Mucosa of descending colon (tissue), 3 donors: ENCODE measurements around the gene GDPD3. TPM values are rescaled to one million over a fixed set of nuclear protein-coding genes. Genes with fewer than 3 reads are reported as not detected.
A peak's percentile ranks its signal among the peaks of the same experiment; 100 is the strongest.

Experiments used
- ATAC-seq: fragments of 200-7000 bp; cut with Tn5 transposase; one replicate; pipeline ENCODE4 v1.9.1; 2020; ENCODE audit warnings: mild to moderate bottlenecking, moderate library complexity
- DNase-seq, 3 donors: peaks; one replicate each; pipeline ENCODE4 v3.0.0-alpha.2; 2020
- H3K36me3 ChIP-seq: fragments of 200-600 bp; one replicate; pipeline ENCODE4 v1.8.0; 2021; ENCODE audit warnings: low read depth, mild to moderate bottlenecking
- H3K4me1 ChIP-seq: fragments of 200-600 bp; one replicate; pipeline ENCODE4 v1.8.0; 2021; ENCODE audit warnings: low read depth, mild to moderate bottlenecking
- H3K4me3 ChIP-seq: fragments of 200-600 bp; one replicate; pipeline ENCODE4 v1.8.0; 2021; ENCODE audit warnings: mild to moderate bottlenecking
- H3K9me3 ChIP-seq: fragments of 200-600 bp; one replicate; pipeline ENCODE4 v1.8.0; 2021; ENCODE audit warnings: mild to moderate bottlenecking
- CTCF ChIP-seq: fragments of 200-600 bp; IDR thresholded peaks from one replicate; pipeline ENCODE4 v1.8.0; 2022; ENCODE audit warnings: antibody characterized with exemption, mild to moderate bottlenecking
- intact Hi-C, 2 donors: fragments of 100-400 bp; cut with DNase I in 1 of 2; cut with micrococcal nuclease in 1 of 2; formaldehyde crosslinking; loops; one replicate each; pipeline versions ENCODE4 v1.11.0 to v1.11.1; 2022; cut with DNase I, micrococcal nuclease
- total RNA-seq, 3 donors: library from RNA; stranded (reverse); fragmentation: NEBNext Ultra II Directional in 2 of 3; extraction: Animal tissue kit (Norgen Biotek cat#: 25700) in 2 of 3; gene quantifications; one replicate each; pipeline versions ENCODE4 v1.2.1 to v1.2.4, GENCODE V29; 2021 to 2023
- donor health status: DM: no; HTN: no; CAD: no; lungs with moderate emphysema.
- donor health status: DM: no; HTN: no; CAD: no.
- donor health status: DM: no; HTN: yes; CAD: no.

Gene GDPD3
- total RNA-seq, 3 donors from 2014 or later, result 29.6 to 75.3 (median 51.7) TPM

- no peaks in the 10 kb centered on the region for H3K36me3 ChIP-seq
- peaks cover 21% of the 10 kb centered on the region for H3K4me1 ChIP-seq
- intact Hi-C loops, result no loop called here
- no peaks in the 10 kb centered on the region for H3K9me3 ChIP-seq
- TF ChIP-seq CTCF, result no peak
- DNase-seq, result no peak
- ATAC-seq, result no peak
- H3K4me3 ChIP-seq, result no peak overlapping the region
These were observed 34.6 kb downstream of the GDPD3 start for GRCh38 chr16:30078744-30079143.

GRCh38 chr16:30077656-30078055 is 35.7 kb downstream of the GDPD3 start:
- Histone ChIP-seq H3K36me3 (no peaks in the 10 kb centered on the region), H3K4me3 (no peak overlapping the region), H3K4me1 (peaks cover 21% of the 10 kb centered on the region), H3K9me3 (no peaks in the 10 kb centered on the region)
- no peak for TF ChIP-seq CTCF
- intact Hi-C loops, result no loop called here
- no peak for ATAC-seq
- DNase-seq, result peak in 1 of 3 donors; percentile 42

- H3K4me1 ChIP-seq, result peaks cover 21% of the 10 kb centered on the region
- no peaks in the 10 kb centered on the region for H3K9me3 ChIP-seq
- ATAC-seq (peak; percentile 49), DNase-seq (peak; percentile 31 to 67 (median 62))
- intact Hi-C loops, result no loop called here
- no peaks in the 10 kb centered on the region for H3K36me3 ChIP-seq
- no peak for TF ChIP-seq CTCF
- peak overlapping the region; percentile 96 for H3K4me3 ChIP-seq
These were observed 37.0 kb downstream of the GDPD3 start for GRCh38 chr16:30076276-30076791.

- H3K36me3 ChIP-seq, result peaks cover 5% of the 10 kb centered on the region
- H3K4me3 ChIP-seq, result peak within 1 kb of the TSS; percentile 96
- no peak for TF ChIP-seq CTCF
- intact Hi-C loops, result no loop called here
- no peaks in the 10 kb centered on the region for H3K9me3 ChIP-seq
- ATAC-seq (peak; percentile 97), DNase-seq (peak; percentile 94 to 95 (median 94))
- peaks cover 21% of the 10 kb centered on the region for H3K4me1 ChIP-seq
These were observed 37.6 kb downstream of the GDPD3 start, which contains the start of gene PPP4C for GRCh38 chr16:30075503-30076275. PPP4C (plus strand) TSS chr16:30075994; CDS start chr16:30076378, 384 bp downstream.

- ATAC-seq (no peak), DNase-seq (no peak)
- Histone ChIP-seq H3K4me1 (peaks cover 35% of the 10 kb centered on the region), H3K9me3 (no peaks in the 10 kb centered on the region), H3K36me3 (peaks cover 20% of the 10 kb centered on the region), H3K4me3 (no peak overlapping the region)
- intact Hi-C loops, result no loop called here
- no peak for TF ChIP-seq CTCF
These were observed 42.8 kb downstream of the GDPD3 start for GRCh38 chr16:30070490-30070889.
